Right lobe of liver (tissue), 4 donors: ENCODE measurements around the gene ETFB.

ENCODE experiments used
- CTCF ChIP-seq, 4 donors: fragments of 200-600 bp in 3 of 4; fragments of 450-650 bp in 1 of 4; IDR thresholded peaks; one replicate each; pipeline versions ENCODE4 v1.5.1 to v1.8.0; 2016 to 2022; ENCODE audit warnings: antibody characterized with exemption in 4 of 4, mild to moderate bottlenecking in 2 of 4
- POLR2A ChIP-seq: fragments of 450-650 bp; IDR thresholded peaks from one replicate; pipeline ENCODE4 v1.6.1; 2017; ENCODE audit warnings: antibody characterized with exemption, mild to moderate bottlenecking
- donor health status: DM: no; HTN: no; CAD: no.
- donor health status: DM: no; HTN: no; CAD: no.
- donor health status: DM: no; HTN: yes; CAD: no.

- TF ChIP-seq POLR2A (no peak), CTCF (IDR thresholded peaks at IDR 0.05) (no peak)
Measured at GRCh38 chr19:51386882-51387520, 20.8 kb upstream of the ETFB start.
